GM12892 (cell line): Measurements from ENCODE around the gene MRPL19.
A peak's percentile ranks its signal among the peaks of the same experiment; 100 is the strongest.
"Not testable (repeated sequence)": the region's sequence is repeated elsewhere in the genome, so short reads cannot be mapped to it uniquely, and the experiment has no call there.

ENCODE experiments used
- DNase-seq: peaks from one replicate; pipeline ENCODE4 v3.0.0; 2011; ENCODE audit not compliant: insufficient read length
- FAIRE-seq: peaks from 2 replicates; lab custom pipeline; 2011; peaks lifted over from hg19 to GRCh38; lab: Jason Lieb, UNC
- POLR2A ChIP-seq: IDR thresholded peaks from 2 replicates; pipeline ENCODE4 v1.6.1; 2011; ENCODE audit warnings: low read depth, low read length, control low read depth
- POLR2AphosphoS5 ChIP-seq: IDR thresholded peaks from 2 replicates; pipeline ENCODE4 v1.6.1; 2011; ENCODE audit warnings: low read depth, low read length, control low read depth
- TAF1 ChIP-seq: IDR thresholded peaks from 2 replicates; pipeline ENCODE4 v1.6.1; 2011; ENCODE audit warnings: low read depth, mild to moderate bottlenecking, control low read depth, low read length, borderline replicate concordance

Gene MRPL19

DNA sequence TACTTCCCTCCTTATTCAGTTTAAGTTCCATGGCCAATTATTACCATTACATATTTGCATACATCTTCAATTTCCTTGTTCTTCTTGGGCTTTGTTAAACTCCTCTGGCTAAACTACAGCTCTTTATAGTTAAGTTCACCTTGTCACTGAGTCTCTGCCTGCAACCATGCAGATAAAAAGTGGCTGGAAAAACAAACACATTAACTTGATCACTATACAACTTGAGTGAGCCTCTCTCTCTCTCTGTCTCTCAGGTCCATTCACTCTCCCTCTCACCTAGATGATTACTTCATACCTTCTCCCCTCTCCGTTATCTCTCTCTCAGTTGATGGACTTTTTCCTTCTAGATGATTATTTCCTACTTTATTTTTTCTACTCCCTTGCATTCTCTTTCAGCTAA, 33.8 kb downstream of the MRPL19 start:
- DNase-seq (no peak), FAIRE-seq (no peak)
- TF ChIP-seq TAF1, result no peak
- TF ChIP-seq POLR2AphosphoS5, result no peak
- no peak for TF ChIP-seq POLR2A

DNA sequence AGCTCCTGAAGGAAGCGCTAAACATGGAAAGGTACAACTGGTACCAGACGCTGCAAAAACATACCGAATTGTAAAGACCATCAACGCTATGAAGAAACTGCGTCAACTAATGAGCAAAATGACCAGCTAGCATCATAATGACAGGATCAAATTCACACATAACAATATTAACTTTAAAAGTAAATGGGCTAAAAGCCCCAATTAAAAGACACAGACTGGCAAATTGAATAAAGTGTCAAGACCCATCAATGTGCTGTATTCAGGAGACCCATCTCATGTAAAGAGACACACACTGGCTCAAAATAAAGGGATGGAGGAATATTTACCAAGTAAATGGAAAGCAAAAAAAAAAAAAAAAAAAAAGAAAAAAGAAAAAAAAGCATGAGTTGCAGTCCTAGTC, 36.8 kb downstream of the MRPL19 start:
- DNase-seq, FAIRE-seq: not testable (repeated sequence)

DNA sequence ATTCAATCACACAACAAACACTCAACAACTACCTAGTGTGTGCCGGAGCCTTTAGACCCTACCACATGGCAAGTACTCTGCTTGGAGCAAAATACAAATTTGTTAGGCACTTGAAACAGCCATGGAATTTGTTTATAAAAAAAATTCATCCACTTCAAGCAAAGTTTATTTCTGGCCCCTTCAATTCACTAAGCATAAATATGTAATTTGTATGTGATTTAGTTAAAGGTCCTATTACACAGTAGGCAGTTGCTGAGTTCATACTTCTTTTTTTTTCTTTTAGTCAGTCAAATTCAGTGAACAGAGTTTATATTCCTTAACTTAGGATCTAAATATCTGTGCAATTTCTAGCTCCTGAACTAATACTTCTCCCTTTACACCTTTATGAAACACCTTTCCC, 41.6 kb downstream of the MRPL19 start:
- no peak for FAIRE-seq
- TF ChIP-seq POLR2A, result no peak
- no peak for TF ChIP-seq POLR2AphosphoS5
- no peak for TF ChIP-seq TAF1
- no peak for DNase-seq

DNA sequence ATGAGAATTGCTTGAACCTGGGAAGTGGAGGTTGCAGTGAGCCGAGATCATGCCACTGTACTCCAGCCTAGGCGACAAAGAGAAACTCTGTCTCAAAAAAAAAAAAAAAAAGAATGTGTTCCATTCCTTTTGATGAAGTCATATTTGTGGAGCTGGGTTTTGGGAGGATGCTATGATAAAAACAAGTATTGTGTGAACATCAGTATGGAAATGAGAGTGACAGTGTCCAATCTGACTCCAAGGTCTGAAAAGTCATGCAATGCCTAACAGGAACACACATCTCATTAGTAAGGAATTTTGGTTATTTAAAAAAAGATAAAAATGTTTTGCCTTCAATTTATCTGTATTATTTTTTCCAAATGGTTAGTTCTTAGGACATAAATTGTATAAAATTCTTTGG, 52.3 kb downstream of the MRPL19 start:
- FAIRE-seq (no peak), DNase-seq (no peak)
- TF ChIP-seq POLR2A, result no peak
- no peak for TF ChIP-seq POLR2AphosphoS5
- no peak for TF ChIP-seq TAF1

DNA sequence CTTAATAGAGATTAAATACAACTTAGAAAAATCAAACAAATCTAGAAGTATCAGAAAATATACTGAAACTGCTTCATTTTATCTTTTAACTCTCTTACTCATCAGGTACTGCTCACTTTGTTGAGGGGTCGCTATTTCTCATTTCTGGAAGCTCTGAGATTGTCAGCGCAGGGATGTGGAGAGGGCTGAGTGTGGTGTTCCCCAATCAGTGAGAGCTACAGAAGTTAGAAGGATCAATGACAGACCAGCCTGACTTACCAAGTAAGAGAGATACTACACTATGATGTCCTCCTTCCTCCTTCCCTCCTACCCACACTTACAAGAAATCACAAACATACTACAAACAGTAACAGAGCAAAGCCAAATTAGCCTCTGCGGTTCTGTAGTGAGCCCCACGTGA, 56.0 kb downstream of the MRPL19 start:
- TF ChIP-seq TAF1 (no peak), POLR2A (no peak), POLR2AphosphoS5 (no peak)
- FAIRE-seq, result no peak
- DNase-seq, result no peak

DNA sequence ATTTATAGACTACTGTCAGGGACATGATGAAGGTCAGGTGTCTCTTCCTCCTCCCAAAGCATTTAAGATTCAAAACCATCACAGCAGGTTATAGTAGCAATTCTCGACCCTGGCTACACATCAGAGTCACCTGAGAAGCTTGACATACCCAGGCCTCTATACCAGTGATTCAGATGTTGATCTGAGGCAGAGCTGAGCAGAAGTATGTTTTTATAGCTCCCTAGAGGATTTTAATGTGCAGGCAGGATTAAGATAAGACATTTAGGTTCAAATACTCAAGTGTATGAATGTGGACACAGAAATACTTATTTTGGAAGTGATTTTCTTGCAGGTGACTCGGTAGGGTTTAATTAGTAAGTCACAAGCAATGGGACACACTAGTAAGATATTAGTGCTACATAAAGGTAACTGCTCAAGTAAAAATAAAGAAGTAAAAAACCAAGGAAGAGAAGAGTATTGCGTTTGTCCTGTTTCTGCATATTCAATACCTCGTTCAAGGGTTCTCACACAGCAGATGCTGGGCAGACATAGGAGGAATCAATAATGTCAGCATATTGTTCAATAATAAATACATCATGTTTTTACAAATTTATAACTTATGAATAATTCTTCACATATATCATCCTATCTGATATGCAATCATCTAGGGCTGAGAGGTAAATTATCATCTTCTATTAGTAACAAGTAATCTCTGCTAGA, 57.2 kb downstream of the MRPL19 start:
- DNase-seq (no peak), FAIRE-seq (no peak)
- TF ChIP-seq POLR2A, result no peak
- no peak for TF ChIP-seq POLR2AphosphoS5
- no peak for TF ChIP-seq TAF1

DNA sequence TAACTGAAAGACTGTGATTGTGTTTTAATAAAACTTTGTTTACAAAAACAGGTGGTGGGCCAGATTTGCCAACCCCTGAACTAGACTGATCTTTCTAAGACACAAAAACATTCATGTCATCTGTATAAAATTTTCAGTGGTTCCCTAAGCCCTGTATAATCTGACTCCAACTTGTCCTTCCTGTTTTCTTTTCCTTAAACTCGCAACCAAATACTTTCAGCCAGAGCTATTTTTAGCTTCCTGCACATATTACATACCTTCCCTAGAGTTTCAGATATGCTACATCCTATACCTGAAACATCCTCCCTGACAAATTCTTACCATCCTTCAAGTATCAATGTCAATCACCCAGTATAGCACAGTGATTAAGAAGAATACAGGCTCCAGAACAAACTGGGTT, 59.3 kb downstream of the MRPL19 start:
- DNase-seq (no peak), FAIRE-seq (peak; percentile 60)
- TF ChIP-seq TAF1 (no peak), POLR2AphosphoS5 (no peak)

DNA sequence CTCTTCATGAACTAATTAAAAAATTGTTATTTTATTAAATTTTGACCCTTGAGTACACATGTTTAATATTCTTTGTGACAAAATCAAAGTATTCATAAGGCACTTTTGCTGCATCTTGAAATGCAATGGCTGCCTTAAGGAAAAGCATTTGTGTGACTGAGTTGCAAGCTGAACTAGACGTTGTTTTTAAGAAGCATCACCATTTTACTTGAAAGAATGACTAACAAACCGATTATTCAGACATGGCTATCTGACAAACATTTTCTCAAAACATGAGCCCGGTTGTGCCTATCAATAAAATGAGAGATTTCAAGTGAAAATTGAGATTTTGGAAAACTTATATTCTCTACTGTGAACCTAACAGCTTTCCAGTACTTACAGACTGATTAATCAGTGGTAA, 61.3 kb downstream of the MRPL19 start:
- FAIRE-seq (peak; percentile 24), DNase-seq (no peak)
- TF ChIP-seq POLR2AphosphoS5 (no peak), POLR2A (no peak), TAF1 (no peak)

DNA sequence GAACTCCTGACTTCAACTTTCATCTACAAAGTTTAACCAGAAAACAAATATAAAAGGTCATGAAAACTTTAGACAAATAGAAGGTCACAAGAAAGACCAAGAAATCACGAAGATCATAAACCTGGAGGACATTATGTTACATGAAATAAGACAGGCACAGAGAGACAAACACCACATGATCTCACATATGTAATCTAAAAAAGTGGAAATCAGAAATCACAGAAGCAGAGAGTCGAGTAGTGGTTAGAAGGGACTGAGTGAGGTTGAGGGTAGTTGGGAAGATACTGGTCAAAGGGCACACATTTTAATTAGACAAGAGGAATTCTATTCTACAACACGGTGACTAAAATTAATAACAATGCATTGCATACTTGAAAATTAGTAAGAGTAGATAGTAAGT, 62.7 kb downstream of the MRPL19 start:
- no peak for DNase-seq
- FAIRE-seq, result no peak
- TF ChIP-seq TAF1 (no peak), POLR2A (no peak), POLR2AphosphoS5 (no peak)

DNA sequence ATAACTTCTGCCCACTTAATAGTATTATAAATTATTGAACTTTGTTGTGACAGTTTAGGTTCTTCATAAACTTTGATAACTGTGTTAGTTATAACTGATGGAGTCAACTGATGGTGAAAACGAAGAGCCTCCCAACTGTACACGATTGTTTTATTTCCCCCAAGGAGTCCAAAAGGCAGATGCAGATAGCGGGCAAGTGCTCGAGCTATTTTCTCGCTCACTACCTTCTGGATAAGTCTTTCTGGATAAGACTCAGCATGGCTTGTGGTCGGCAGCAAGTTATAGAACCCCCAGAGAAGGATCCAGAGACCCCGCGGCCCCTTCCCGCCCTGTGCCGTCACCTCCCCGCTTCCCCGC, 63.6 kb downstream of the MRPL19 start:
- TF ChIP-seq POLR2AphosphoS5, result no peak
- FAIRE-seq (no peak), DNase-seq (no peak)

DNA sequence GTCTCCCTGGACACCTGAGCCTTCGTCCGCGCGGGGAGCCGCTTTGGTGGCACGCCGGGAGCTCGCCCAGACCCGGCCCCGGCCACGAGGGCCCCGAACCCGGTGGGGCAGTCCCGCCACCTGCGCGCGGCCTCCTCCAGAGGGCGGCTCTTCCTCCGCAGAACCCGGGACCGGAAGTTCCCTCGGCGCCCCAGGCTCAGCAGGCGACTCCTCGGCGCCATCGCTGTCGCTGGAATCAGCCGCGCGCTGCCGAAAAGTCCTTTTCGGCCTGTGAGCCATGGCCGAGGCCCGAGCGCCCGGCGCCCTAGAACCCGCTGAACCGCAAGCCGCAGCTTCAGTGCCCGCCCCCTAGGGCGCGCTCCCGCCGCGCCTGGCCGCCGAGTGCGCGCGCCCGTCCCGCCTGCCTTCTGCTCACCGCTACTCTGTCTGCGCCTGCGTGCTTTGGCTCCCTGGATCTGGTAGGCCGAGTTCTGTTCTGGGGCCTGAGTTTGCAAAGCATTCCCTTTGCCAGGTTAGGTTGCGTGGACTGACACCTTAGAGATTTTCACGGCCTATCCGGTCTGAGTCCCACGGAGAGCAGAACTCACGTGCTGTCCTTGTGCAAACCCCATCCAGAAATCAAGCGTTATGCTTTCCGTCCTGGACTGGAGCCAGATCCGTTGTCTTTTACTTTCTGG, 64.1 kb downstream of the MRPL19 start, which contains the start of gene GCFC2:
Gene GCFC2, minus strand, starts transcription at position 339 of the 677 bp plus-strand sequence. Its CDS starts 60 bp downstream, at position 279.
- peak; percentile 97 for FAIRE-seq
- TF ChIP-seq POLR2A (peak; percentile 91), POLR2AphosphoS5 (peak; percentile 85), TAF1 (peak; percentile 79; the same call in 1 of the 2 replicates)

DNA sequence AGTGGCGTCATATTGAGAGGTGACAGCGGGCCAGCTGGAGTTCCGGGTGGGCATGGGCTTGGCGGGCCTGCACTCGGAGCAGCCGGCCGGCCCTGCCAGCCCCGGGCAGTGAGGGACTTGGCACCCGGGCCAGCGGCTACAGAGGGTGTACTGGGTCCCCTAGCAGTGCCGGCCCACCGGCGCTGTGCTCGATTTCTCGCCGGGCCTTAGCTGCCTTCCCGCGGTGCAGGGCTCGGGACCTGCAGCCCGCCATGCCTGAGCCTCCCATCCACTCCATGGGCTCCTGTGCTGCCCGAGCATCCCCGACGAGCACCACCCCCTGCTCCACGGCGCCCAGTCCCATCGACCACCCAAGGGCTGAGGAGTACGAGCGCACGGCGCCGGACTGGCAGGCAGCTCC, 65.0 kb downstream of the MRPL19 start:
- FAIRE-seq, DNase-seq: not testable (repeated sequence)

More for the DNA sequence above, 64.1 kb downstream of the MRPL19 start, which contains the start of gene GCFC2:
- DNase-seq, result peak; percentile 78

DNA sequence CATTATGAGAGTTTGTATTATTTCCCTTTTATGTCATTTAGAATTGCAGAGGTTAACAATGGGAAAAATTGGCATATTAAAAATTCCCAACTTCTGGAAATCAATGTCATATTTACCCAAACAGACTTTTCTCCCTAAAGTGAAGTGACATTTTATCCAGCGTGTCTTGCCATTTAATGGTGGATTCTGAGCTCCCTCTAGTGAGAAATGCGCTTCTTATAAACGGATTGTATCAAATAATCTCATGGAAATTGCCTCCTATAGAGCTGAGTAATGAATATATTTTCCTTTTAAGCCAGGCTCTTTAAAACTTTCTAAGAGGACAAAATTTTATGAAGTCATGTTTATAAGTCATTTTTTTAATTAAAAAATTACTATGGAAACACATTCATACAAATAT, 69.8 kb downstream of the MRPL19 start:
- TF ChIP-seq TAF1 (no peak), POLR2A (no peak), POLR2AphosphoS5 (no peak)
- DNase-seq, result no peak
- no peak for FAIRE-seq
